ENCODE data around the gene DACT2.

DNA sequence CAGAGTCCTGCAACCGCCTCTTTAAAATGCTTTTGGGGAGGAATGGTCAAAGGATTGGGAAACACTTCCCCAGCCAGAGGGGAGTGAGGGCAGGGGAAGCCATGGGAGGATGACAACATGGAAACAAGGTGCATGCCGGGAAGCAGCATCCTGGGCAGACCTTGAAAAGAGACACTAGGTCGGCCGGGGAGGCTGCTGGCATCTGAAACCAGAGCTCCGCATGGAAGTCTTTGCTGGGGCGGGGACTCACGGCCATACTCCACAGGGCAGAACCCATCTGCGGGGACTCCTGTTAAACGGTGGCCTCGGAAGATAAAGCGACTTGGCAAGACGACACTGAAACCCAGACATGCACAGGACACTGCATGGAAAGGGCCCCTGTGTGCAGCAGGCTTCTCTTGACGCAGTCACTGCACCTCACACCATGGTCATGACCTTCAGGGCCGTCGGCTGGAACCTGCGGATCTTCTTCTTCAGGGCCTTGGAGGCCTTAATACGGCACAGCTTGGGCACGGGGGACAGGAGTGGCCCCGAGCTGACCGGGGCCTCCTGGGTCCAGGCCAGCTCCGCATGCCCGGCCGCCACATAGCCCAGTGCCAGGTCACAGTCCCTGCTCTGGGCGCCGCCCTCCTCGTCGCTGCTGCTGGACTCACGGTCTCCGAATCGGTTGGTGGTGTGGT, 12.4 kb downstream of the DACT2 start:
- TF ChIP-seq EZH2 (IDR thresholded peaks at IDR 0.05; ENCODE audit: insufficient read depth, poor library complexity, severe bottlenecking) (no peak), EZH2phosphoT487 (IDR thresholded peaks at IDR 0.05; ENCODE audit: insufficient read depth, low read depth) (no peak)

Measured in GM23248 (cell line).